Activated CD4-positive, alpha-beta memory T cell treated with anti-CD3 and anti-CD28 coated beads for 36 hours (primary cell): Measurements from ENCODE around the gene CTNNA2. TPM values are rescaled to one million over a fixed set of nuclear protein-coding genes. Genes with fewer than 3 reads are reported as not detected.

ENCODE experiments used
- CTCF ChIA-PET: fragments of 350-600 bp; sonication (Branson Sonifier 250); formaldehyde crosslinking; loops from one replicate; lab custom pipeline; 2021; ENCODE audit warnings: antibody characterized with exemption, inconsistent platforms; lab: Charles Lee
- POLR2A ChIA-PET: fragments of 350-600 bp; sonication (Branson Sonifier 250); formaldehyde crosslinking; loops from one replicate; lab custom pipeline; 2021; ENCODE audit warnings: antibody characterized with exemption; lab: Charles Lee
- DNase-seq: peaks from one replicate; pipeline ENCODE4 v3.0.0-alpha.2; 2020
- H3K27ac Mint-ChIP-seq: one replicate; pipeline ENCODE4 v1.8.0; 2021; ENCODE audit warnings: mixed read lengths
- H3K27me3 Mint-ChIP-seq: one replicate; pipeline ENCODE4 v1.8.0; 2021; ENCODE audit warnings: mixed read lengths
- H3K36me3 Mint-ChIP-seq: one replicate; pipeline ENCODE4 v1.8.0; 2021; ENCODE audit warnings: mixed read lengths
- H3K4me1 Mint-ChIP-seq: one replicate; pipeline ENCODE4 v1.8.0; 2021; ENCODE audit warnings: low read depth, mixed read lengths
- H3K4me3 Mint-ChIP-seq: one replicate; pipeline ENCODE4 v1.8.0; 2021; ENCODE audit warnings: mild to moderate bottlenecking, mixed read lengths
- H3K9me3 Mint-ChIP-seq: one replicate; pipeline ENCODE4 v1.8.0; 2021; ENCODE audit warnings: mixed read lengths
- intact Hi-C: fragments of 100-400 bp; cut with micrococcal nuclease; formaldehyde crosslinking; loops from one replicate; pipeline ENCODE4 v1.15.1; 2023
- total RNA-seq, 2 experiments: library from RNA; stranded (reverse); gene quantifications; one replicate each; pipeline ENCODE4 v1.2.3, GENCODE V29; 2021

Gene CTNNA2
- total RNA-seq, 2 experiments from 2014 or later: not detected

- Mint-ChIP-seq H3K27me3 (no peaks in the 10 kb centered on the region), H3K36me3 (no peaks in the 10 kb centered on the region), H3K27ac (no peak overlapping the region), H3K4me3 (no peak overlapping the region), H3K4me1 (no peaks in the 10 kb centered on the region), H3K9me3 (peaks cover 15% of the 10 kb centered on the region)
- DNase-seq: no peak
- intact Hi-C loops: no loop called here
- ChIA-PET POLR2A (no interaction called here), CTCF (no interaction called here)
These were observed 452.1 kb downstream of the CTNNA2 start for GRCh38 chr2:79964966-79965365.

GRCh38 chr2:79966369-79966768 lies 453.5 kb downstream of the CTNNA2 start:
- H3K27ac Mint-ChIP-seq: no peak overlapping the region
- ChIA-PET POLR2A (no interaction called here), CTCF (no interaction called here)
- intact Hi-C loops: no loop called here
- no peaks in the 10 kb centered on the region for H3K4me1 Mint-ChIP-seq
- H3K4me3 Mint-ChIP-seq: no peak overlapping the region
- no peak for DNase-seq
- H3K27me3 Mint-ChIP-seq: no peaks in the 10 kb centered on the region
- no peaks in the 10 kb centered on the region for H3K36me3 Mint-ChIP-seq
- peaks cover 13% of the 10 kb centered on the region for H3K9me3 Mint-ChIP-seq

GRCh38 chr2:79966882-79967281 lies 454.0 kb downstream of the CTNNA2 start:
- no peaks in the 10 kb centered on the region for H3K27me3 Mint-ChIP-seq
- no peak overlapping the region for H3K4me3 Mint-ChIP-seq
- intact Hi-C loops: no loop called here
- H3K4me1 Mint-ChIP-seq: no peaks in the 10 kb centered on the region
- POLR2A ChIA-PET: no interaction called here
- CTCF ChIA-PET: no interaction called here
- no peak for DNase-seq
- H3K36me3 Mint-ChIP-seq: no peaks in the 10 kb centered on the region
- H3K27ac Mint-ChIP-seq: no peak overlapping the region
- peaks cover 13% of the 10 kb centered on the region for H3K9me3 Mint-ChIP-seq

GRCh38 chr2:79971807-79972206 lies 459.0 kb downstream of the CTNNA2 start:
- H3K27ac Mint-ChIP-seq: no peak overlapping the region
- no peaks in the 10 kb centered on the region for H3K4me1 Mint-ChIP-seq
- CTCF ChIA-PET: interaction anchor here (1.2 kb wide), 1 partner anchor 30 kb away, joined by 3 read pairs; no protein-coding TSS in a partner anchor
- POLR2A ChIA-PET: no interaction called here
- H3K27me3 Mint-ChIP-seq: no peaks in the 10 kb centered on the region
- no peak for DNase-seq
- intact Hi-C loops: no loop called here
- H3K36me3 Mint-ChIP-seq: no peaks in the 10 kb centered on the region
- peaks cover 6% of the 10 kb centered on the region for H3K9me3 Mint-ChIP-seq
- no peak overlapping the region for H3K4me3 Mint-ChIP-seq

- no peaks in the 10 kb centered on the region for H3K4me1 Mint-ChIP-seq
- no peaks in the 10 kb centered on the region for H3K9me3 Mint-ChIP-seq
- intact Hi-C loops: no loop called here
- ChIA-PET CTCF (interaction anchor here (1.2 kb wide), 1 partner anchor 31 kb away, joined by 3 read pairs; no protein-coding TSS in a partner anchor), POLR2A (no interaction called here)
- H3K4me3 Mint-ChIP-seq: no peak overlapping the region
- H3K27ac Mint-ChIP-seq: no peak overlapping the region
- no peaks in the 10 kb centered on the region for H3K36me3 Mint-ChIP-seq
- DNase-seq: no peak
- H3K27me3 Mint-ChIP-seq: no peaks in the 10 kb centered on the region
These were observed 459.8 kb downstream of the CTNNA2 start for GRCh38 chr2:79972661-79973060.

- Mint-ChIP-seq H3K9me3 (no peaks in the 10 kb centered on the region), H3K4me3 (no peak overlapping the region), H3K27ac (no peak overlapping the region), H3K36me3 (no peaks in the 10 kb centered on the region), H3K27me3 (no peaks in the 10 kb centered on the region), H3K4me1 (no peaks in the 10 kb centered on the region)
- ChIA-PET CTCF (no interaction called here), POLR2A (no interaction called here)
- no peak for DNase-seq
- intact Hi-C loops: no loop called here
These were observed 463.1 kb downstream of the CTNNA2 start for GRCh38 chr2:79975791-79976565.

- no peaks in the 10 kb centered on the region for H3K36me3 Mint-ChIP-seq
- POLR2A ChIA-PET: no interaction called here
- CTCF ChIA-PET: no interaction called here
These were observed 464.9 kb downstream of the CTNNA2 start for GRCh38 chr2:79977792-79978191.

GRCh38 chr2:79980116-79980515 lies 467.3 kb downstream of the CTNNA2 start:
- DNase-seq: no peak
- intact Hi-C loops: no loop called here
- ChIA-PET CTCF (no interaction called here), POLR2A (no interaction called here)
- no peaks in the 10 kb centered on the region for H3K27me3 Mint-ChIP-seq
- no peaks in the 10 kb centered on the region for H3K36me3 Mint-ChIP-seq
- H3K27ac Mint-ChIP-seq: no peak overlapping the region
- H3K9me3 Mint-ChIP-seq: no peaks in the 10 kb centered on the region
- H3K4me1 Mint-ChIP-seq: no peaks in the 10 kb centered on the region
- no peak overlapping the region for H3K4me3 Mint-ChIP-seq

More at GRCh38 chr2:79977792-79978191, 464.9 kb downstream of the CTNNA2 start:
- Mint-ChIP-seq H3K27me3 (no peaks in the 10 kb centered on the region), H3K4me3 (no peak overlapping the region), H3K9me3 (no peaks in the 10 kb centered on the region), H3K4me1 (no peaks in the 10 kb centered on the region), H3K27ac (no peak overlapping the region)
- no peak for DNase-seq
- intact Hi-C loops: no loop called here

GRCh38 chr2:79980816-79981215 lies 468.0 kb downstream of the CTNNA2 start:
- no peak for DNase-seq
- intact Hi-C loops: no loop called here
- ChIA-PET POLR2A (no interaction called here), CTCF (no interaction called here)
- no peaks in the 10 kb centered on the region for H3K9me3 Mint-ChIP-seq
- H3K4me1 Mint-ChIP-seq: no peaks in the 10 kb centered on the region
- no peak overlapping the region for H3K27ac Mint-ChIP-seq
- H3K27me3 Mint-ChIP-seq: no peaks in the 10 kb centered on the region
- no peak overlapping the region for H3K4me3 Mint-ChIP-seq
- no peaks in the 10 kb centered on the region for H3K36me3 Mint-ChIP-seq

- no peak overlapping the region for H3K27ac Mint-ChIP-seq
- no peaks in the 10 kb centered on the region for H3K36me3 Mint-ChIP-seq
- POLR2A ChIA-PET: no interaction called here
- DNase-seq: no peak
- H3K4me1 Mint-ChIP-seq: no peaks in the 10 kb centered on the region
- no peak overlapping the region for H3K4me3 Mint-ChIP-seq
- H3K27me3 Mint-ChIP-seq: no peaks in the 10 kb centered on the region
- no peaks in the 10 kb centered on the region for H3K9me3 Mint-ChIP-seq
- CTCF ChIA-PET: no interaction called here
- intact Hi-C loops: no loop called here
These were observed 468.5 kb downstream of the CTNNA2 start for GRCh38 chr2:79981316-79981715.

GRCh38 chr2:79982445-79982844 lies 469.6 kb downstream of the CTNNA2 start:
- H3K36me3 Mint-ChIP-seq: no peaks in the 10 kb centered on the region
- H3K27me3 Mint-ChIP-seq: no peaks in the 10 kb centered on the region
- no peak overlapping the region for H3K4me3 Mint-ChIP-seq
- ChIA-PET POLR2A (no interaction called here), CTCF (no interaction called here)
- no peak for DNase-seq
- intact Hi-C loops: no loop called here
- H3K4me1 Mint-ChIP-seq: no peaks in the 10 kb centered on the region
- H3K9me3 Mint-ChIP-seq: no peaks in the 10 kb centered on the region
- H3K27ac Mint-ChIP-seq: no peak overlapping the region

GRCh38 chr2:79984476-79984875 lies 471.6 kb downstream of the CTNNA2 start:
- H3K27me3 Mint-ChIP-seq: no peaks in the 10 kb centered on the region
- H3K9me3 Mint-ChIP-seq: no peaks in the 10 kb centered on the region
- no peak for DNase-seq
- H3K4me1 Mint-ChIP-seq: no peaks in the 10 kb centered on the region
- H3K36me3 Mint-ChIP-seq: no peaks in the 10 kb centered on the region
- no peak overlapping the region for H3K27ac Mint-ChIP-seq
- CTCF ChIA-PET: no interaction called here
- no peak overlapping the region for H3K4me3 Mint-ChIP-seq
- intact Hi-C loops: no loop called here
- POLR2A ChIA-PET: no interaction called here

- intact Hi-C loops: no loop called here
- no peaks in the 10 kb centered on the region for H3K4me1 Mint-ChIP-seq
- H3K4me3 Mint-ChIP-seq: no peak overlapping the region
- H3K27ac Mint-ChIP-seq: no peak overlapping the region
- ChIA-PET CTCF (no interaction called here), POLR2A (no interaction called here)
- no peaks in the 10 kb centered on the region for H3K9me3 Mint-ChIP-seq
- no peak for DNase-seq
- no peaks in the 10 kb centered on the region for H3K36me3 Mint-ChIP-seq
- no peaks in the 10 kb centered on the region for H3K27me3 Mint-ChIP-seq
These were observed 472.3 kb downstream of the CTNNA2 start for GRCh38 chr2:79985145-79985544.
